IPS-15b (cell line): Measurements from ENCODE around the gene HMGN1.
"Not testable (repeated sequence)": the region's sequence is repeated elsewhere in the genome, so short reads cannot be mapped to it uniquely, and the experiment has no call there.

Source experiments
- H3K27me3 ChIP-seq: one replicate; pipeline ENCODE4 v1.6.1; 2013; ENCODE audit warnings: low read length; ENCODE audit not compliant: control insufficient read depth, insufficient read depth
- H3K36me3 ChIP-seq: one replicate; pipeline ENCODE4 v1.6.1; 2013; ENCODE audit warnings: low read length; ENCODE audit not compliant: control insufficient read depth, insufficient read depth
- H3K4me1 ChIP-seq: one replicate; pipeline ENCODE4 v1.6.1; 2013; ENCODE audit warnings: mild to moderate bottlenecking, low read length; ENCODE audit not compliant: control insufficient read depth, insufficient read depth
- H3K4me3 ChIP-seq: one replicate; pipeline ENCODE4 v1.5.1; 2013; ENCODE audit warnings: low read depth, low read length
- H3K9ac ChIP-seq: one replicate; pipeline ENCODE4 v1.6.1; 2013; ENCODE audit warnings: low read depth, mild to moderate bottlenecking, low read length
- H3K9me3 ChIP-seq: one replicate; pipeline ENCODE4 v1.6.1; 2013; ENCODE audit warnings: mild to moderate bottlenecking, low read length; ENCODE audit not compliant: control insufficient read depth, insufficient read depth

HMGN1 gene

GRCh38 chr21:39384674-39385298, 35.9 kb upstream of the HMGN1 start:
- H3K4me3 ChIP-seq: no peak overlapping the region
- H3K9me3 ChIP-seq: no peaks in the 10 kb centered on the region
- H3K36me3 ChIP-seq: no peaks in the 10 kb centered on the region
- H3K27me3 ChIP-seq: no peaks in the 10 kb centered on the region
- H3K4me1 ChIP-seq: peaks cover 6% of the 10 kb centered on the region
- no peak overlapping the region for H3K9ac ChIP-seq

- H3K27me3 ChIP-seq, H3K9ac ChIP-seq, H3K4me1 ChIP-seq, H3K36me3 ChIP-seq, H3K4me3 ChIP-seq, H3K9me3 ChIP-seq: not testable (repeated sequence)
These were observed 33.2 kb upstream of the HMGN1 start for GRCh38 chr21:39382096-39382495.

GRCh38 chr21:39381009-39381408, 32.1 kb upstream of the HMGN1 start:
- Histone ChIP-seq H3K27me3 (no peaks in the 10 kb centered on the region), H3K4me1 (peaks cover 11% of the 10 kb centered on the region), H3K4me3 (peak overlapping the region; percentile 96), H3K36me3 (no peaks in the 10 kb centered on the region), H3K9ac (peak overlapping the region; percentile 1), H3K9me3 (no peaks in the 10 kb centered on the region)

GRCh38 chr21:39379986-39380891, 31.4 kb upstream of the HMGN1 start:
- Histone ChIP-seq H3K4me1 (peaks cover 11% of the 10 kb centered on the region), H3K4me3 (peak overlapping the region; percentile 96), H3K9me3 (no peaks in the 10 kb centered on the region), H3K9ac (peak overlapping the region; percentile 1), H3K27me3 (no peaks in the 10 kb centered on the region), H3K36me3 (no peaks in the 10 kb centered on the region)

GRCh38 chr21:39377444-39378050, 28.7 kb upstream of the HMGN1 start:
- no peak overlapping the region for H3K4me3 ChIP-seq
- H3K9me3 ChIP-seq: no peaks in the 10 kb centered on the region
- peaks cover 13% of the 10 kb centered on the region for H3K4me1 ChIP-seq
- no peaks in the 10 kb centered on the region for H3K36me3 ChIP-seq
- peak overlapping the region; percentile 37 for H3K9ac ChIP-seq
- H3K27me3 ChIP-seq: no peaks in the 10 kb centered on the region

- Histone ChIP-seq H3K36me3 (no peaks in the 10 kb centered on the region), H3K9me3 (no peaks in the 10 kb centered on the region), H3K4me3 (no peak overlapping the region), H3K27me3 (no peaks in the 10 kb centered on the region), H3K4me1 (peaks cover 13% of the 10 kb centered on the region), H3K9ac (no peak overlapping the region)
These were observed 26.6 kb upstream of the HMGN1 start for GRCh38 chr21:39375446-39375845.

- Histone ChIP-seq H3K9me3 (no peaks in the 10 kb centered on the region), H3K36me3 (no peaks in the 10 kb centered on the region), H3K4me1 (peaks cover 9% of the 10 kb centered on the region), H3K4me3 (no peak overlapping the region), H3K27me3 (no peaks in the 10 kb centered on the region), H3K9ac (no peak overlapping the region)
These were observed 25.2 kb upstream of the HMGN1 start for GRCh38 chr21:39374046-39374445.

GRCh38 chr21:39373634-39374033, 24.7 kb upstream of the HMGN1 start:
- H3K9ac ChIP-seq: no peak overlapping the region
- no peaks in the 10 kb centered on the region for H3K27me3 ChIP-seq
- H3K4me3 ChIP-seq: no peak overlapping the region
- H3K9me3 ChIP-seq: no peaks in the 10 kb centered on the region
- H3K36me3 ChIP-seq: no peaks in the 10 kb centered on the region
- peaks cover 9% of the 10 kb centered on the region for H3K4me1 ChIP-seq

GRCh38 chr21:39369896-39370288, 21.0 kb upstream of the HMGN1 start:
- not testable (repeated sequence) for H3K9ac ChIP-seq, H3K4me1 ChIP-seq, H3K4me3 ChIP-seq, H3K36me3 ChIP-seq, H3K27me3 ChIP-seq, H3K9me3 ChIP-seq

- Histone ChIP-seq H3K27me3 (no peaks in the 10 kb centered on the region), H3K4me1 (peaks cover 3% of the 10 kb centered on the region), H3K36me3 (no peaks in the 10 kb centered on the region), H3K9me3 (no peaks in the 10 kb centered on the region), H3K9ac (no peak overlapping the region), H3K4me3 (no peak overlapping the region)
These were observed 18.9 kb upstream of the HMGN1 start for GRCh38 chr21:39367783-39368182.

- Histone ChIP-seq H3K9me3 (no peaks in the 10 kb centered on the region), H3K36me3 (no peaks in the 10 kb centered on the region), H3K4me3 (no peak overlapping the region), H3K4me1 (peaks cover 3% of the 10 kb centered on the region), H3K9ac (no peak overlapping the region), H3K27me3 (no peaks in the 10 kb centered on the region)
These were observed 17.7 kb upstream of the HMGN1 start for GRCh38 chr21:39366563-39366962.

GRCh38 chr21:39364949-39365348, 16.1 kb upstream of the HMGN1 start:
- H3K9ac ChIP-seq: no peak overlapping the region
- H3K4me3 ChIP-seq: no peak overlapping the region
- H3K27me3 ChIP-seq: no peaks in the 10 kb centered on the region
- no peaks in the 10 kb centered on the region for H3K36me3 ChIP-seq
- no peaks in the 10 kb centered on the region for H3K9me3 ChIP-seq
- peaks cover 3% of the 10 kb centered on the region for H3K4me1 ChIP-seq
